H9 (cell line): ENCODE measurements around the gene GATC. TPM values are rescaled to one million over a fixed set of nuclear protein-coding genes. Genes with fewer than 3 reads are reported as not detected.

Experiments
- DNase-seq: peaks from one replicate; pipeline ENCODE4 v3.0.0-alpha.2; 2017
- H2AFZ ChIP-seq: one replicate; pipeline ENCODE4 v1.6.1; 2013; ENCODE audit warnings: mild to moderate bottlenecking, low read length, control low read depth, moderate library complexity
- H2AK5ac ChIP-seq: 2 replicates; pipeline ENCODE4 v1.6.1; 2013; ENCODE audit warnings: low read length, control low read depth, mixed read lengths; ENCODE audit not compliant: insufficient read length
- H2BK120ac ChIP-seq: one replicate; pipeline ENCODE4 v1.6.1; 2013; ENCODE audit warnings: low read depth, mild to moderate bottlenecking, low read length, control low read depth, inconsistent platforms; ENCODE audit not compliant: poor library complexity, severe bottlenecking
- H2BK12ac ChIP-seq: 2 replicates; pipeline ENCODE4 v1.6.1; 2013; ENCODE audit warnings: low read length, control low read depth, mixed read lengths, low read depth; ENCODE audit not compliant: insufficient read length
- H2BK15ac ChIP-seq: 2 replicates; pipeline ENCODE4 v1.6.1; 2013; ENCODE audit warnings: low read depth, low read length, control low read depth
- H2BK20ac ChIP-seq: one replicate; pipeline ENCODE4 v1.6.1; 2013; ENCODE audit warnings: low read depth, mild to moderate bottlenecking, low read length, control low read depth, inconsistent platforms; ENCODE audit not compliant: poor library complexity, severe bottlenecking
- H2BK5ac ChIP-seq: 2 replicates; pipeline ENCODE4 v1.6.1; 2013; ENCODE audit warnings: low read length, control low read depth, mixed read lengths; ENCODE audit not compliant: insufficient read length
- H3K14ac ChIP-seq: 2 replicates; pipeline ENCODE4 v1.6.1; 2013; ENCODE audit warnings: low read length, control low read depth; ENCODE audit not compliant: insufficient read depth
- H3K18ac ChIP-seq: 2 replicates; pipeline ENCODE4 v1.6.1; 2013; ENCODE audit warnings: low read depth, mild to moderate bottlenecking, mixed read lengths, low read length, control low read depth; ENCODE audit not compliant: insufficient read length
- H3K23ac ChIP-seq: 2 replicates; pipeline ENCODE4 v1.6.1; 2013; ENCODE audit warnings: low read length, control low read depth, mixed read lengths, low read depth; ENCODE audit not compliant: insufficient read length
- H3K23me2 ChIP-seq: 2 replicates; pipeline ENCODE4 v1.6.1; 2013; ENCODE audit warnings: low read depth, mild to moderate bottlenecking, mixed read lengths, low read length, control low read depth; ENCODE audit not compliant: insufficient read length, poor library complexity, severe bottlenecking
- H3K27ac ChIP-seq: 2 replicates; pipeline ENCODE4 v1.5.1; 2013; ENCODE audit warnings: low read length, control low read depth, mixed read lengths, low read depth; ENCODE audit not compliant: insufficient read length
- H3K27me3 ChIP-seq: 2 replicates; pipeline ENCODE4 v1.6.1; 2013; ENCODE audit warnings: low read length, control low read depth, inconsistent platforms; ENCODE audit not compliant: insufficient read depth
- H3K4ac ChIP-seq: 2 replicates; pipeline ENCODE4 v1.6.1; 2013; ENCODE audit warnings: low read depth, mild to moderate bottlenecking, control low read depth, inconsistent platforms, low read length, moderate library complexity
- H3K4me1 ChIP-seq: 2 replicates; pipeline ENCODE4 v1.6.1; 2013; ENCODE audit warnings: low read length, control low read depth, inconsistent platforms; ENCODE audit not compliant: insufficient read depth
- H3K4me2 ChIP-seq: 2 replicates; pipeline ENCODE4 v1.6.1; 2013; ENCODE audit warnings: low read length, control low read depth, mixed read lengths; ENCODE audit not compliant: insufficient read length, insufficient read depth
- H3K56ac ChIP-seq: 2 replicates; pipeline ENCODE4 v1.6.1; 2013; ENCODE audit warnings: low read depth, mild to moderate bottlenecking, mixed read lengths, low read length, control low read depth; ENCODE audit not compliant: insufficient read length
- H3K79me1 ChIP-seq: 2 replicates; pipeline ENCODE4 v1.6.1; 2013; ENCODE audit warnings: low read depth, mild to moderate bottlenecking, moderate library complexity, low read length, control low read depth, inconsistent platforms; ENCODE audit not compliant: insufficient read depth, poor library complexity, severe bottlenecking
- H3K79me2 ChIP-seq: 2 replicates; pipeline ENCODE4 v1.6.1; 2013; ENCODE audit warnings: low read length, control low read depth, inconsistent platforms; ENCODE audit not compliant: insufficient read depth
- H3K9ac ChIP-seq: 2 replicates; pipeline ENCODE4 v1.6.1; 2013; ENCODE audit warnings: low read length, control low read depth, mixed read lengths; ENCODE audit not compliant: insufficient read length; ENCODE audit errors: extremely low read depth
- H3K9me3 ChIP-seq: one replicate; pipeline ENCODE4 v1.6.1; 2013; ENCODE audit warnings: low read depth, low read length, inconsistent platforms; ENCODE audit not compliant: control insufficient read depth
- H3T11ph ChIP-seq: one replicate; pipeline ENCODE4 v1.6.1; 2013; ENCODE audit warnings: mild to moderate bottlenecking, low read length, control low read depth, inconsistent platforms
- H4K20me1 ChIP-seq: one replicate; pipeline ENCODE4 v1.6.1; 2013; ENCODE audit not compliant: control insufficient read depth, insufficient read length, insufficient read depth
- H4K5ac ChIP-seq: 2 replicates; pipeline ENCODE4 v1.6.1; 2013; ENCODE audit warnings: low read depth, mild to moderate bottlenecking, mixed read lengths, low read length, control low read depth; ENCODE audit not compliant: insufficient read length
- H4K8ac ChIP-seq: replicated peaks from 2 replicates; pipeline ENCODE4 v1.6.1; 2013; ENCODE audit warnings: low read length, control low read depth, mixed read lengths, low read depth; ENCODE audit not compliant: insufficient read length
- H4K91ac ChIP-seq: 2 replicates; pipeline ENCODE4 v1.6.1; 2013; ENCODE audit warnings: low read depth, mild to moderate bottlenecking, moderate library complexity, mixed read lengths, low read length, control low read depth; ENCODE audit not compliant: insufficient read length
- H3K27ac Mint-ChIP-seq, 3 experiments: 2 replicates in 2 of 3; 3 replicates in 1 of 3; pipeline ENCODE4 v1.8.0; 2020 to 2021; ENCODE audit warnings: mixed read lengths in 3 of 3, mild to moderate bottlenecking in 1 of 3, moderate library complexity in 1 of 3
- H3K27me3 Mint-ChIP-seq: 2 replicates; pipeline ENCODE4 v1.8.0; 2021; ENCODE audit warnings: low read depth, mild to moderate bottlenecking, moderate library complexity, mixed read lengths
- H3K36me3 Mint-ChIP-seq, 3 experiments: 2 replicates in 2 of 3; 3 replicates in 1 of 3; pipeline ENCODE4 v1.8.0; 2020 to 2021; ENCODE audit warnings: low read depth in 3 of 3, mixed read lengths in 3 of 3; ENCODE audit not compliant: insufficient read depth in 1 of 3
- H3K4me1 Mint-ChIP-seq, 2 experiments: 2 replicates each; pipeline ENCODE4 v1.8.0; 2020; ENCODE audit warnings: mixed read lengths in 2 of 2
- H3K4me3 Mint-ChIP-seq, 2 experiments: 2 replicates in 1 of 2; 3 replicates in 1 of 2; pipeline ENCODE4 v1.8.0; 2020 to 2021; ENCODE audit warnings: mild to moderate bottlenecking in 2 of 2, mixed read lengths in 2 of 2, moderate library complexity in 1 of 2
- H3K9me3 Mint-ChIP-seq, 2 experiments: 2 replicates in 1 of 2; 3 replicates in 1 of 2; pipeline ENCODE4 v1.8.0; 2020; ENCODE audit warnings: mild to moderate bottlenecking in 2 of 2, mixed read lengths in 2 of 2, moderate library complexity in 1 of 2
- CTCF ChIP-seq: fragments of 200-600 bp; sonication (generic); conservative IDR thresholded peaks from 3 replicates; pipeline ENCODE4 v1.8.0; 2021; ENCODE audit warnings: antibody characterized with exemption, mild to moderate bottlenecking
- WGBS: extraction: QIAGEN DNeasy Blood & Tissue Kit; methylation state at CpG from one replicate; pipeline ENCODE4 v1.1.7; 2013; ENCODE audit warnings: missing lambda C conversion rate, low lambda C conversion rate, mixed read lengths; ENCODE audit not compliant: insufficient read length; ENCODE audit errors: extremely low coverage; 5-methylcytosine and 5-hydroxymethylcytosine counted together
- total RNA-seq: library from RNA; stranded (reverse); gene quantifications from 2 replicates; pipeline ENCODE4 v1.2.1, GENCODE V29; 2021

GATC gene
- total RNA-seq, 1 experiment from 2014 or later, result 25.9 TPM

GRCh38 chr12:120412421-120412820 lies 33.8 kb upstream of the GATC start:
- Histone ChIP-seq H3K23me2 (no peaks in the 10 kb centered on the region), H3K9me3 (no peaks in the 10 kb centered on the region), H4K20me1 (no peaks in the 10 kb centered on the region), H3T11ph (no peak overlapping the region), H2AFZ (no peak overlapping the region), H3K4ac (no peak overlapping the region), H3K23ac (no peak overlapping the region), H3K18ac (no peak overlapping the region), H2AK5ac (no peak overlapping the region), H2BK5ac (no peak overlapping the region), H4K8ac (no peak overlapping the region), H3K56ac (no peak overlapping the region), H4K91ac (no peak overlapping the region), H2BK20ac (no peak overlapping the region), H2BK120ac (no peak overlapping the region), H3K79me1 (no peaks in the 10 kb centered on the region), H3K79me2 (no peaks in the 10 kb centered on the region), H3K4me2 (no peak overlapping the region), H4K5ac (no peak overlapping the region), H3K27ac (no peak overlapping the region), H3K4me1 (no peaks in the 10 kb centered on the region), H3K14ac (no peak overlapping the region), H3K9ac (no peak overlapping the region), H2BK12ac (no peak overlapping the region), H2BK15ac (no peak overlapping the region), H3K27me3 (no peaks in the 10 kb centered on the region)
- no peak for TF ChIP-seq CTCF
- WGBS, result no CpG with 5 or more reads among the region's 7 CpGs
- DNase-seq, result no peak
- H3K9me3 Mint-ChIP-seq, result no peaks in the 10 kb centered on the region; a peak in 1 of 5 replicates
- no peaks in the 10 kb centered on the region for H3K36me3 Mint-ChIP-seq
- peaks cover 24 to 26% of the 10 kb centered on the region in 2 experiments for H3K4me1 Mint-ChIP-seq
- peak overlapping the region in 1 of 3 experiments; percentile 69; a peak in 1 of 7 replicates for H3K27ac Mint-ChIP-seq
- peaks cover under 1% of the 10 kb centered on the region; the same call in 1 of the 2 replicates for H3K27me3 Mint-ChIP-seq
- H3K4me3 Mint-ChIP-seq, result no peak overlapping the region
